Stomach smooth muscle (tissue), 2 donors: ENCODE results near the gene MED27.

Experiments
- H3K27ac ChIP-seq: one replicate; pipeline ENCODE4 v1.7.0; 2013; ENCODE audit warnings: mild to moderate bottlenecking, low read length, inconsistent platforms
- H3K27me3 ChIP-seq, 2 donors: one replicate each; pipeline ENCODE4 v1.7.0; 2013; ENCODE audit warnings: low read length in 2 of 2; ENCODE audit not compliant: insufficient read depth in 2 of 2, control insufficient read depth in 1 of 2
- H3K36me3 ChIP-seq, 2 donors: one replicate each; pipeline ENCODE4 v1.7.0; 2013; ENCODE audit warnings: low read length in 2 of 2; ENCODE audit not compliant: control insufficient read depth in 2 of 2, insufficient read depth in 2 of 2
- H3K4me1 ChIP-seq: one replicate; pipeline ENCODE4 v1.7.0; 2013; ENCODE audit warnings: low read length; ENCODE audit not compliant: control insufficient read depth, insufficient read depth
- H3K4me3 ChIP-seq, 2 donors: one replicate each; pipeline ENCODE4 v1.7.0; 2013; ENCODE audit warnings: low read length in 2 of 2
- H3K9ac ChIP-seq, 2 donors: one replicate each; pipeline ENCODE4 v1.7.0; 2013; ENCODE audit warnings: low read length in 2 of 2, mild to moderate bottlenecking in 1 of 2
- H3K9me3 ChIP-seq, 2 donors: one replicate each; pipeline ENCODE4 v1.7.0; 2013; ENCODE audit warnings: low read length in 2 of 2; ENCODE audit not compliant: control insufficient read depth in 2 of 2
- donor health status: healthy.
- donor health status: Pancreatic carcinoma.

MED27 gene

DNA sequence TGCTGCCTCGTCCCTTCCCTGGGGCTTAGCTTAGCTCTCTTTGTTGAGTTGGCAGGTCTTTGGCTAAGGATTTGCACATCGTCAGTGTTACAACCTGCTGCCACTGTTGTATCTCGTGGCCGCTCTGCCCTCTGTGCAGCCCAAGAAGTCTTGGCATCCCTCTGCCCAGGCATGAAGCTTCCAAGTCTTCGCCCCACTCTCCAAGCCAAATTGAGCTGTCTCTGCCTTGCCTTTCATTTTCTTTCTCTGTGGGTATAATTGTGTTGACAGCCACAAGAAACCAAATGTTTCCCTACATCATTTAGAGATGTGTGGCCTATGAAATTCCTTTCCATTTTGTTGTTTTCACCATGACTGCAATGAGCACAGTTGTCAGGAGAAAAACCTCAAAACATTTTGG lies 29.6 kb upstream of the MED27 start:
- H3K27me3 ChIP-seq, result peaks cover 6 to 12% of the 10 kb centered on the region in 2 donors
- H3K9ac ChIP-seq, result no peak overlapping the region
- H3K9me3 ChIP-seq, result no peaks in the 10 kb centered on the region
- no peak overlapping the region for H3K27ac ChIP-seq
- no peaks in the 10 kb centered on the region for H3K36me3 ChIP-seq
- no peak overlapping the region for H3K4me3 ChIP-seq
- H3K4me1 ChIP-seq, result no peaks in the 10 kb centered on the region

GRCh38 chr9:132108728-132109127 lies 29.1 kb upstream of the MED27 start:
- Histone ChIP-seq H3K4me1 (no peaks in the 10 kb centered on the region), H3K27ac (no peak overlapping the region), H3K36me3 (no peaks in the 10 kb centered on the region), H3K9ac (no peak overlapping the region), H3K27me3 (peaks cover 6 to 14% of the 10 kb centered on the region in 2 donors), H3K9me3 (no peaks in the 10 kb centered on the region), H3K4me3 (no peak overlapping the region)

GRCh38 chr9:132099741-132100407 lies 20.2 kb upstream of the MED27 start:
- Histone ChIP-seq H3K9ac (no peak overlapping the region), H3K36me3 (no peaks in the 10 kb centered on the region), H3K9me3 (peaks cover 6 to 7% of the 10 kb centered on the region in 2 donors), H3K4me1 (no peaks in the 10 kb centered on the region), H3K4me3 (no peak overlapping the region), H3K27me3 (peaks cover 11 to 17% of the 10 kb centered on the region in 2 donors), H3K27ac (no peak overlapping the region)

- Histone ChIP-seq H3K27me3 (peaks cover 9 to 16% of the 10 kb centered on the region in 2 donors), H3K9me3 (peaks cover 6 to 7% of the 10 kb centered on the region in 2 donors), H3K36me3 (no peaks in the 10 kb centered on the region), H3K4me1 (no peaks in the 10 kb centered on the region), H3K4me3 (no peak overlapping the region), H3K27ac (no peak overlapping the region), H3K9ac (no peak overlapping the region)
Observed at GRCh38 chr9:132099167-132099566, 19.5 kb upstream of the MED27 start.

DNA sequence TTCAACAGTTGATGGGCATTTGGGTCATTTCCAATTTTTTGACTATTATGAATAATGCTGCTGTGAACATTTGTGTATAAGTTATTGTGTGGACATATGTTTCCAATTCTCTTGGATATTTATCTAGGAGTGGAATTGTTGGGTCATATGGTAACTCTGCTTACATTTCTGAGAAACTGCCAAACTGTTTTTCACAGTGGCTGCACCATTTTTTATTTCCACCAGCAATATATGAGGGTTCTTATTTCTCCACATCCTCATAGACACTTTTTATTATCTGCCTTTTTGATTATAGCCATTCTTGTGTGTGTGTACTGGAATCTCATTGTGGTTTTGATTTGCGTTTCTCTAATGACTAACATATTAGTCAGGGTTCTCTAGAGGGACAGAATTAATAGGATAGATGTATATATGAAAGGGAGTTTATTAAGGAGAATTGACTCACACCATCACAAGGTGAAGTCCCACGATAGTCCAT lies 14.7 kb upstream of the MED27 start:
- Histone ChIP-seq H3K4me3 (no peak overlapping the region), H3K36me3 (no peaks in the 10 kb centered on the region), H3K27me3 (peaks cover 9 to 16% of the 10 kb centered on the region in 2 donors), H3K4me1 (no peaks in the 10 kb centered on the region), H3K27ac (no peak overlapping the region), H3K9me3 (no peaks in the 10 kb centered on the region), H3K9ac (no peak overlapping the region)

DNA sequence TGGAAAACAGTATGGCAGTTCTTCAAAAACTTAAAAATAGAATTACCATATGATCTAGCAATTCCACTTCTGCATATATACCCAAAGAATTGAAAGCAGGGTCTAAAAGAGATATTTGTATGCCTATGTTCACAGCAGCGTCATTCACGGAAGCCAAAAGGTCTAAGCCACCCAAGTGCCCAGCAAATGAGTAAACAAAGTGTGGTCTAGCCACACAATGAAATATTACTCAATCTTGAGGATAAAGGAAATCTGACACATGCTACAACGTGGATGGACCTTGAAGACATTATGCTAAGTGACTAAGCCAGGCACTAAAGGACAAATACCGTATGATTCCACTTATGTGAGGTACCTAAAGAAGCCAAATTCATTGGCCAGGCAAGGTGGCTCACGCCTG lies 11.1 kb upstream of the MED27 start:
- Histone ChIP-seq H3K27me3 (peaks cover 0 to 3% of the 10 kb centered on the region in 2 donors), H3K9me3 (no peaks in the 10 kb centered on the region), H3K4me1 (no peaks in the 10 kb centered on the region), H3K27ac (no peak overlapping the region), H3K9ac (no peak overlapping the region), H3K4me3 (no peak overlapping the region), H3K36me3 (no peaks in the 10 kb centered on the region)

DNA sequence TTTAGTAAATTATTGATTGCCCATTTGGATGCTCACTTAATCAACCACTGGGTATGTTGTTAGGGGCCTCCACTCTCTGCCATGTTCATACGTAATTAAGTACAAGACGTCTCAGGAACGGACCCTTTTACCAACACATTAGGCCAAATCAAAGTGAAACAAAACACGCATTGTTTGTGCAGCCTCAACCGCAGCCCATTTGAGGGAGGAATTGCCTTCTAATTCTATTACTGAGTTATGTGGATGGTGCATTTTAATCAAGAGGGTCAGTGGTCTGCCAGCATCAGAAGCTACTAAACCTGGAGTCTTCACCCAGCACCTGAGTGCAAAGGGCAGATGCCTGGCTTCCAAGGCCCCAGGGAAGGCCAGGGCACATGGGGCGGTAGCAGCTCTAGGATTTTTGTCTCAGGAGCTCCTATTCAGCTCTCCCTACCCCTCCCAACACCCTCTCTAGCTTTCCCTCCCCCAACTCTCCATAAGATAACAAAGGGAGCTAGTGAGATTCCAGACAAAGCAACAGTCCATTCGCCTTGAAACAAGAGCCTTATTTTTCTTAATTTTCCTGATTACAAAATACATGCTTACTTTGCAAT lies 7.9 kb upstream of the MED27 start:
- Histone ChIP-seq H3K4me3 (no peak overlapping the region), H3K4me1 (no peaks in the 10 kb centered on the region), H3K9ac (no peak overlapping the region), H3K27ac (no peak overlapping the region), H3K27me3 (no peaks in the 10 kb centered on the region), H3K9me3 (no peaks in the 10 kb centered on the region), H3K36me3 (no peaks in the 10 kb centered on the region)

- no peaks in the 10 kb centered on the region for H3K27me3 ChIP-seq
- peaks cover 7% of the 10 kb centered on the region for H3K4me1 ChIP-seq
- H3K27ac ChIP-seq, result no peak overlapping the region
- H3K9me3 ChIP-seq, result no peaks in the 10 kb centered on the region
- H3K36me3 ChIP-seq, result no peaks in the 10 kb centered on the region
- H3K9ac ChIP-seq, result no peak overlapping the region
- H3K4me3 ChIP-seq, result no peak overlapping the region
Observed at GRCh38 chr9:132082188-132082587, 2.5 kb upstream of the MED27 start.

DNA sequence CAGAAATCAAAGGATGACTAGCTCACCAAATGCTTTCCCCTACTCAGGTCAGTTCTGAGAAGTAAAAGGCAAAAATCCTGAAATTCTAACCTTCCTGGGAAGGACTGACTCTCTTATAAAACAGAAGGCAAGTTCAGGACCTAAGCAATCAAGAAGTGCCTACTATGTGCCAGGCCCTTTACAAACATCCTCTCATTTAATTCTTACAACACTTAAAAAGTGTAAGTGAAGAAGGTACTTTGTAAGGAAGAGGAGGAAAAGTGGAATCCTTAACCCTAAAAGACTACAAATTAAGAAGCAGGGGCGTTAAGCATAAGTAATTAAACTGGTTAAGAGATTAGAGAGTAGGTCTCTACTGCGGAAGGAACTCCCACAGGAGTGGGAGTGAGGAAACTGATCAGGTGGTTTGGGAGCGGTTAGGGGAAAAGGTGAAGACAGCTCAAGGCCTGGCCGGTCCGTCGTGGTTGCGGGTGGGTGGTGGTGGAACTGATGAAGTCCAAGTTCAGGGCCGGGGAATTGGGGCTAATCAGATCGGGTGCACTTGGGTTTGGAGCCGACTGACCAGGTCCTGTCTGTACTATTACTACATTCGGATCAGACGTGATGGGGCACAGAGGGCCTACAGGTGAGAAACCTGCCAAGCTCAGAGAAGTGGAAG lies 839 bp downstream of the MED27 start:
- peaks cover 7% of the 10 kb centered on the region for H3K4me1 ChIP-seq
- no peaks in the 10 kb centered on the region for H3K27me3 ChIP-seq
- H3K4me3 ChIP-seq, result peak overlapping the region; percentile 82 to 95
- H3K36me3 ChIP-seq, result peaks cover 10 to 15% of the 10 kb centered on the region in 2 donors
- H3K9me3 ChIP-seq, result no peaks in the 10 kb centered on the region
- no peak overlapping the region for H3K27ac ChIP-seq
- H3K9ac ChIP-seq, result peak overlapping the region; percentile 88 to 95

GRCh38 chr9:132077881-132078698 lies 1.6 kb downstream of the MED27 start:
- no peaks in the 10 kb centered on the region for H3K27me3 ChIP-seq
- peak overlapping the region in 1 of 2 donors; percentile 95 for H3K9ac ChIP-seq
- no peaks in the 10 kb centered on the region for H3K9me3 ChIP-seq
- peaks cover 7% of the 10 kb centered on the region for H3K4me1 ChIP-seq
- no peak overlapping the region for H3K27ac ChIP-seq
- peak overlapping the region; percentile 82 to 95 for H3K4me3 ChIP-seq
- peaks cover 14 to 15% of the 10 kb centered on the region in 2 donors for H3K36me3 ChIP-seq
